ENCODE data around the gene PAWR.
"Not testable (repeated sequence)": the region's sequence is repeated elsewhere in the genome, so short reads cannot be mapped to it uniquely, and the experiment has no call there.

Gene PAWR

DNA sequence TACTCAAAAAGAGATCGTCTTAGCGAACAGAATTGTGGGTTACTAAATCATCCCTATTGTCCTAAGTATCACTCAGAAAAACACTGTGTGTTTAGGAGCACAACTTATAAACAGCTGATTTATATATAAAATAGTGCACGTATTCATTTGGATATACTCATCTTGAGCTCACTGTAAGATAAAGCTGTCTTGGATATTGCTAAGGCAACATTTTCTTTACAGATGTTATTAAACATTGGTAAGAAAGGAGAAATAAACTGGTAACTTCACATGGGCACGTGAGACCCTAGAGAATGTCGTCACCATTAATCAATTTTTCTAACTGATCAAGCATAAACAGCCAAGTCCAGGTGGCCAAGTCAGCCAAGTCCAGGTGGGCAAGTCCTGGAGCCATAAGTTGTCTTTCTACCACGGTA, 1.7 kb downstream of the PAWR start:
- DNase-seq (ENCODE audit: low read depth), result no peak
- TF ChIP-seq POLR2A (IDR thresholded peaks at IDR 0.05; ENCODE audit: extremely low read depth, insufficient read length) (no peak), MYC (IDR thresholded peaks at IDR 0.05; ENCODE audit: low read depth, low read length) (no peak)
- TF ChIP-seq, protein P1, sequence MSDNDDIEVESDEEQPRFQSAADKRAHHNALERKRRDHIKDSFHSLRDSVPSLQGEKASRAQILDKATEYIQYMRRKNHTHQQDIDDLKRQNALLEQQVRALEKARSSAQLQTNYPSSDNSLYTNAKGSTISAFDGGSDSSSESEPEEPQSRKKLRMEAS (IDR thresholded peaks at IDR 0.05; ENCODE audit: low read depth, low read length), result no peak
- TF ChIP-seq, protein P2, sequence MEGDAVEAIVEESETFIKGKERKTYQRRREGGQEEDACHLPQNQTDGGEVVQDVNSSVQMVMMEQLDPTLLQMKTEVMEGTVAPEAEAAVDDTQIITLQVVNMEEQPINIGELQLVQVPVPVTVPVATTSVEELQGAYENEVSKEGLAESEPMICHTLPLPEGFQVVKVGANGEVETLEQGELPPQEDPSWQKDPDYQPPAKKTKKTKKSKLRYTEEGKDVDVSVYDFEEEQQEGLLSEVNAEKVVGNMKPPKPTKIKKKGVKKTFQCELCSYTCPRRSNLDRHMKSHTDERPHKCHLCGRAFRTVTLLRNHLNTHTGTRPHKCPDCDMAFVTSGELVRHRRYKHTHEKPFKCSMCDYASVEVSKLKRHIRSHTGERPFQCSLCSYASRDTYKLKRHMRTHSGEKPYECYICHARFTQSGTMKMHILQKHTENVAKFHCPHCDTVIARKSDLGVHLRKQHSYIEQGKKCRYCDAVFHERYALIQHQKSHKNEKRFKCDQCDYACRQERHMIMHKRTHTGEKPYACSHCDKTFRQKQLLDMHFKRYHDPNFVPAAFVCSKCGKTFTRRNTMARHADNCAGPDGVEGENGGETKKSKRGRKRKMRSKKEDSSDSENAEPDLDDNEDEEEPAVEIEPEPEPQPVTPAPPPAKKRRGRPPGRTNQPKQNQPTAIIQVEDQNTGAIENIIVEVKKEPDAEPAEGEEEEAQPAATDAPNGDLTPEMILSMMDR (IDR thresholded peaks at IDR 0.05; ENCODE audit: low read depth, low read length), result no peak
- H3K4me3 ChIP-seq (ENCODE audit: low read depth, low read length), result no peak overlapping the region

GRCh38 chr12:79688376-79689060, 2.2 kb downstream of the PAWR start:
- TF ChIP-seq, protein P1 (IDR thresholded peaks at IDR 0.05; ENCODE audit: low read depth, low read length), result no peak
- TF ChIP-seq MYC (IDR thresholded peaks at IDR 0.05; ENCODE audit: low read depth, low read length) (no peak), POLR2A (IDR thresholded peaks at IDR 0.05; ENCODE audit: extremely low read depth, insufficient read length) (no peak)
- TF ChIP-seq, protein P2 (IDR thresholded peaks at IDR 0.05; ENCODE audit: low read depth, low read length), result no peak
- H3K4me3 ChIP-seq (ENCODE audit: low read depth, low read length), result no peak overlapping the region
- DNase-seq (ENCODE audit: low read depth), result no peak

DNA sequence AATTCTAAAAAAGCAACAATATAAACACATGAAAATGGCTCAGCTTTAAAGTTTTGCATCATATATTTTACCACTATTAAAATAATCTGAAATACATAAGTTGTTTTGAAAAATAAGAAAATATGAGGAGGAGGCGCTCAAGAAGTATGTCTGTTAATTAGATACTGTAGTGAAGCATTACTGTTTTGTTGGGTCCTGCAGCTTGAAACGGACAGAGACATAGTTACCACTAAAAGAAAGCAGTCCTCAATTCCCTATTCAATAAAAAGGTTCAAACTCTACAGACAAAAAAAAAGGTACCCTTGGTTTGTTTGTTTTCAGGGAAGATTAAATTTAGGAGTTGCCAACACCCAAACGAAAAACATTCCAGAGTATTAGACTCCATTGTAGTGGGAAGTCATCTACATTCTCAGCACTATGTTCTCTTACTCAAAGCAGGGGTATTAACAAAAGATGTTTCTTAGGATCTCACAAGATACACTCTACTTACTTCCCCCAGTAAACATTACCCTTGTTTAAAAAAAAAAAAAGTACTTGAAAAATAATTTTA, 3.0 kb downstream of the PAWR start:
- DNase-seq (ENCODE audit: low read depth), result no peak
- TF ChIP-seq POLR2A (IDR thresholded peaks at IDR 0.05; ENCODE audit: extremely low read depth, insufficient read length), result no peak
- no peak for TF ChIP-seq MYC (IDR thresholded peaks at IDR 0.05; ENCODE audit: low read depth, low read length)
- TF ChIP-seq, protein P1 (IDR thresholded peaks at IDR 0.05; ENCODE audit: low read depth, low read length), result no peak
- TF ChIP-seq, protein P2 (IDR thresholded peaks at IDR 0.05; ENCODE audit: low read depth, low read length), result no peak
- H3K4me3 ChIP-seq (ENCODE audit: low read depth, low read length), result no peak overlapping the region

DNA sequence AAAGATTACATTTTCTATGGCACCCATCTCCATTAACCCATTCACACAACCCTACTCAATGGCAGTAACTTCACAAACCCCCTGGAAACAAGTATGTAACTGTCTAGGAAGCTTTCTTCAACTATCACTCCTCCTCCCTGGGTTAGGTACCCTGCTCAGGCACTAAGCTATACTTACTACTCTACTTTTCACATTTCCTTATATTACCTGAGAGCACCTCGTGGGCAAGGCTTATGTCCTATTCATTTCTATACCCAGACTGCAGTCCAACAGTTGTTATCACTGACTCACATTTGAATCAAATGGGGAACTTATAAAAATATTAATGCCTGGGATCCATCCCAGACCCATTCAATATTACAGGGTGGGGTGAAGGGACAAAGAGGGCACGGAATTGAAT, 4.6 kb downstream of the PAWR start:
- DNase-seq (ENCODE audit: low read depth), result no peak
- no peak overlapping the region for H3K4me3 ChIP-seq (ENCODE audit: low read depth, low read length)
- TF ChIP-seq, protein P2 (IDR thresholded peaks at IDR 0.05; ENCODE audit: low read depth, low read length), result no peak
- no peak for TF ChIP-seq POLR2A (IDR thresholded peaks at IDR 0.05; ENCODE audit: extremely low read depth, insufficient read length)
- TF ChIP-seq, protein P1 (IDR thresholded peaks at IDR 0.05; ENCODE audit: low read depth, low read length), result no peak
- no peak for TF ChIP-seq MYC (IDR thresholded peaks at IDR 0.05; ENCODE audit: low read depth, low read length)

DNA sequence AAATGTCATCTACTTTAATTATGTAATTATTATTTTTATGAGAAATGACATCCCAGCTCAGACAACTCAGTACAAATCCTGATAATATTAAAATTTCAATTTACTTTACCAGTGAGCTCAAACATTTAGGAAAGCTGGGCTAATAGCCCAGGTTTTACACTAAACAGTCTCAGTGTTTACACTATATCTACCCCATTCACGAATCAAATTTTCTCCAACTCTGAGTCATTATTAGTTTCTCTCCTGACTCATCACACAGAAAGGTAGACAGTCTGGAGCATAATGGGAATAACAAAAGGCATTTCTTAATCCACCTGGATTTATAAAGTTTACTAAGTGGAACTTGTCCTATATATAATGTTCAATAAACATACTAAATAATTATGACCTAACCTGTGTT, 5.7 kb downstream of the PAWR start:
- H3K4me3 ChIP-seq (ENCODE audit: low read depth, low read length), result no peak overlapping the region
- no peak for DNase-seq (ENCODE audit: low read depth)
- TF ChIP-seq POLR2A (IDR thresholded peaks at IDR 0.05; ENCODE audit: extremely low read depth, insufficient read length) (no peak), MYC (IDR thresholded peaks at IDR 0.05; ENCODE audit: low read depth, low read length) (no peak)
- TF ChIP-seq, protein P2 (IDR thresholded peaks at IDR 0.05; ENCODE audit: low read depth, low read length), result no peak

- not testable (repeated sequence) for DNase-seq (ENCODE audit: low read depth); H3K4me3 ChIP-seq (ENCODE audit: low read depth, low read length)
Measured at GRCh38 chr12:79684338-79684737, 6.4 kb downstream of the PAWR start.

Measured in NB4 (cell line).